Thoracic aorta (tissue), 2 donors: ENCODE measurements around the gene ADAMTS16. TPM values are rescaled to one million over a fixed set of nuclear protein-coding genes. Genes with fewer than 3 reads are reported as not detected.

Source experiments
- ATAC-seq: fragments of 150-250 bp; one replicate; pipeline ENCODE4 v1.8.0; 2017; ENCODE audit warnings: low read depth; ENCODE audit not compliant: insufficient number of reproducible peaks, low FRiP score
- DNase-seq: peaks from one replicate; pipeline ENCODE4 v3.0.0-alpha.2; 2020; ENCODE audit warnings: low spot score
- H3K27ac ChIP-seq, 2 donors: fragments of 200-600 bp; sonication (generic); 1 replicate in 1 of 2; 2 replicates in 1 of 2; pipeline ENCODE4 v1.5.1; 2016; ENCODE audit warnings: mild to moderate bottlenecking in 2 of 2, moderate library complexity in 2 of 2
- H3K27me3 ChIP-seq: fragments of 200-600 bp; sonication (generic); replicated peaks from 2 replicates; pipeline ENCODE4 v1.6.0; 2016; ENCODE audit warnings: mild to moderate bottlenecking; ENCODE audit not compliant: insufficient read depth
- H3K36me3 ChIP-seq: fragments of 200-600 bp; sonication (generic); one replicate; pipeline ENCODE4 v1.5.1; 2016
- H3K4me1 ChIP-seq, 2 donors: fragments of 200-600 bp; sonication (generic); 1 replicate in 1 of 2; 2 replicates in 1 of 2; pipeline versions ENCODE4 v1.5.1 to v1.6.0; 2016; ENCODE audit warnings: low read depth in 2 of 2, mild to moderate bottlenecking in 1 of 2; ENCODE audit not compliant: control insufficient read depth in 1 of 2
- H3K4me3 ChIP-seq: fragments of 200-600 bp; sonication (generic); 2 replicates; pipeline ENCODE4 v1.5.1; 2016; ENCODE audit warnings: mild to moderate bottlenecking
- H3K9me3 ChIP-seq: fragments of 200-600 bp; sonication (generic); 2 replicates; pipeline ENCODE4 v1.5.1; 2016
- CTCF ChIP-seq: fragments of 200-600 bp; sonication (generic); IDR thresholded peaks from one replicate; pipeline ENCODE4 v1.5.1; 2019; ENCODE audit warnings: antibody characterized with exemption
- total RNA-seq, 2 donors: library from RNA; depleted of rRNA; stranded (reverse); fragments of >200 nt; gene quantifications; one replicate each; pipeline versions ENCODE4 v1.1.0 to v1.2.3, GENCODE V29; 2016

The ADAMTS16 gene
- total RNA-seq, 2 donors from 2014 or later = not detected

- no peaks in the 10 kb centered on the region for H3K9me3 ChIP-seq
- ATAC-seq (no peak), DNase-seq (no peak)
- TF ChIP-seq CTCF = no peak
- H3K4me1 ChIP-seq = no peaks in the 10 kb centered on the region
- no peak overlapping the region for H3K4me3 ChIP-seq
- no peaks in the 10 kb centered on the region for H3K27me3 ChIP-seq
- no peak overlapping the region for H3K27ac ChIP-seq
- no peaks in the 10 kb centered on the region for H3K36me3 ChIP-seq
These were observed 151.2 kb downstream of the ADAMTS16 start for GRCh38 chr5:5291357-5291756.

GRCh38 chr5:5293029-5293428 lies 152.9 kb downstream of the ADAMTS16 start:
- Histone ChIP-seq H3K27me3 (no peaks in the 10 kb centered on the region), H3K4me3 (no peak overlapping the region), H3K36me3 (no peaks in the 10 kb centered on the region), H3K9me3 (no peaks in the 10 kb centered on the region), H3K4me1 (no peaks in the 10 kb centered on the region), H3K27ac (no peak overlapping the region)
- DNase-seq (no peak), ATAC-seq (no peak)
- no peak for TF ChIP-seq CTCF

- Histone ChIP-seq H3K36me3 (no peaks in the 10 kb centered on the region), H3K27me3 (no peaks in the 10 kb centered on the region), H3K4me3 (no peak overlapping the region), H3K27ac (no peak overlapping the region), H3K4me1 (no peaks in the 10 kb centered on the region), H3K9me3 (no peaks in the 10 kb centered on the region)
- ATAC-seq (no peak), DNase-seq (no peak)
- no peak for TF ChIP-seq CTCF
These were observed 154.3 kb downstream of the ADAMTS16 start for GRCh38 chr5:5294429-5294828.

- DNase-seq (no peak), ATAC-seq (no peak)
- no peak overlapping the region for H3K27ac ChIP-seq
- H3K36me3 ChIP-seq = no peaks in the 10 kb centered on the region
- H3K4me1 ChIP-seq = no peaks in the 10 kb centered on the region
- TF ChIP-seq CTCF = no peak
- H3K9me3 ChIP-seq = no peaks in the 10 kb centered on the region
- no peaks in the 10 kb centered on the region for H3K27me3 ChIP-seq
- H3K4me3 ChIP-seq = no peak overlapping the region
These were observed 155.2 kb downstream of the ADAMTS16 start for GRCh38 chr5:5295351-5295750.

- no peak for TF ChIP-seq CTCF
These were observed 155.9 kb downstream of the ADAMTS16 start for GRCh38 chr5:5296051-5296450.

More at GRCh38 chr5:5296051-5296450, 155.9 kb downstream of the ADAMTS16 start:
- no peak for DNase-seq
- H3K4me1 ChIP-seq = no peaks in the 10 kb centered on the region
- no peak overlapping the region for H3K4me3 ChIP-seq
- H3K27me3 ChIP-seq = no peaks in the 10 kb centered on the region
- no peaks in the 10 kb centered on the region for H3K36me3 ChIP-seq
- H3K27ac ChIP-seq = no peak overlapping the region
- no peaks in the 10 kb centered on the region for H3K9me3 ChIP-seq
- no peak for ATAC-seq
